NCI-H1105 (cell line): Measurements from ENCODE around the gene ST6GALNAC2.
A peak's percentile ranks its signal among the peaks of the same experiment; 100 is the strongest.

Experiments
- DNase-seq: peaks from one replicate; lab custom pipeline; 2025; lab: John Stamatoyannopoulos, UW

Gene ST6GALNAC2

GRCh38 chr17:76554131-76554530, 31.5 kb downstream of the ST6GALNAC2 start:
- DNase-seq = no peak

GRCh38 chr17:76553178-76553908, 32.3 kb downstream of the ST6GALNAC2 start:
- no peak for DNase-seq

- no peak for DNase-seq
Measured at GRCh38 chr17:76551685-76552084, 34.0 kb downstream of the ST6GALNAC2 start.

- DNase-seq = no peak
Measured at GRCh38 chr17:76550712-76551615, 34.7 kb downstream of the ST6GALNAC2 start.

- no peak for DNase-seq
Measured at GRCh38 chr17:76549539-76549938, 36.1 kb downstream of the ST6GALNAC2 start.

- no peak for DNase-seq
Measured at GRCh38 chr17:76549215-76549518, 36.5 kb downstream of the ST6GALNAC2 start.

GRCh38 chr17:76548378-76549214, 37.1 kb downstream of the ST6GALNAC2 start:
- DNase-seq = no peak

- no peak for DNase-seq
Measured at GRCh38 chr17:76547642-76548202, 37.9 kb downstream of the ST6GALNAC2 start.

- peak; percentile 47 for DNase-seq
Measured at GRCh38 chr17:76547183-76547641, 38.4 kb downstream of the ST6GALNAC2 start.

- no peak for DNase-seq
Measured at GRCh38 chr17:76546556-76547182, 39.0 kb downstream of the ST6GALNAC2 start.

GRCh38 chr17:76545918-76546555, 39.6 kb downstream of the ST6GALNAC2 start:
- DNase-seq = no peak

GRCh38 chr17:76544546-76545365, 40.9 kb downstream of the ST6GALNAC2 start:
- DNase-seq = no peak

GRCh38 chr17:76543826-76544545, 41.7 kb downstream of the ST6GALNAC2 start:
- no peak for DNase-seq

GRCh38 chr17:76543482-76543825, 42.2 kb downstream of the ST6GALNAC2 start:
- no peak for DNase-seq

GRCh38 chr17:76542984-76543383, 42.7 kb downstream of the ST6GALNAC2 start:
- no peak for DNase-seq

- no peak for DNase-seq
Measured at GRCh38 chr17:76542566-76542971, 43.1 kb downstream of the ST6GALNAC2 start.

GRCh38 chr17:76541739-76542454, 43.8 kb downstream of the ST6GALNAC2 start:
- DNase-seq = no peak

- peak; percentile 68 for DNase-seq
Measured at GRCh38 chr17:76540381-76541300, 45.0 kb downstream of the ST6GALNAC2 start.
